Measurements from ENCODE around the gene SLC13A4.
"Not testable (repeated sequence)": the region's sequence is repeated elsewhere in the genome, so short reads cannot be mapped to it uniquely, and the experiment has no call there.

Gene SLC13A4

GRCh38 chr7:135743907-135744731 lies 16.1 kb upstream of the SLC13A4 start:
- in situ Hi-C loops (cut with HindIII; ENCODE audit: low sequenced_read_pairs), result no loop called here
- H3K4me3 ChIP-seq (ENCODE audit: low read depth, low read length), result no peak overlapping the region
- TF ChIP-seq CTCF (IDR thresholded peaks at IDR 0.05; ENCODE audit: low read depth, low read length), result no peak
- DNase-seq (ENCODE audit: low read depth, low spot score), result peak; percentile 79

GRCh38 chr7:135742371-135742770 lies 14.4 kb upstream of the SLC13A4 start:
- H3K4me3 ChIP-seq (ENCODE audit: low read depth, low read length), result no peak overlapping the region
- TF ChIP-seq CTCF (IDR thresholded peaks at IDR 0.05; ENCODE audit: low read depth, low read length), result no peak
- no peak for DNase-seq (ENCODE audit: low read depth, low spot score)
- in situ Hi-C loops (cut with HindIII; ENCODE audit: low sequenced_read_pairs), result no loop called here

- in situ Hi-C loops (cut with HindIII; ENCODE audit: low sequenced_read_pairs), result no loop called here
- H3K4me3 ChIP-seq (ENCODE audit: low read depth, low read length), result no peak overlapping the region
- no peak for DNase-seq (ENCODE audit: low read depth, low spot score)
- no peak for TF ChIP-seq CTCF (IDR thresholded peaks at IDR 0.05; ENCODE audit: low read depth, low read length)
Measured at GRCh38 chr7:135741905-135742304, 13.9 kb upstream of the SLC13A4 start.

GRCh38 chr7:135740889-135741288 lies 12.9 kb upstream of the SLC13A4 start:
- no peak for TF ChIP-seq CTCF (IDR thresholded peaks at IDR 0.05; ENCODE audit: low read depth, low read length)
- no peak overlapping the region for H3K4me3 ChIP-seq (ENCODE audit: low read depth, low read length)
- in situ Hi-C loops (cut with HindIII; ENCODE audit: low sequenced_read_pairs), result no loop called here
- no peak for DNase-seq (ENCODE audit: low read depth, low spot score)

- in situ Hi-C loops (cut with HindIII; ENCODE audit: low sequenced_read_pairs); DNase-seq (ENCODE audit: low read depth, low spot score); H3K4me3 ChIP-seq (ENCODE audit: low read depth, low read length): not testable (repeated sequence)
Measured at GRCh38 chr7:135737306-135737647, 9.3 kb upstream of the SLC13A4 start.

- no peak overlapping the region for H3K4me3 ChIP-seq (ENCODE audit: low read depth, low read length)
- in situ Hi-C loops (cut with HindIII; ENCODE audit: low sequenced_read_pairs), result no loop called here
- no peak for TF ChIP-seq CTCF (IDR thresholded peaks at IDR 0.05; ENCODE audit: low read depth, low read length)
- no peak for DNase-seq (ENCODE audit: low read depth, low spot score)
Measured at GRCh38 chr7:135736586-135737305, 8.8 kb upstream of the SLC13A4 start.

GRCh38 chr7:135734343-135734689 lies 6.3 kb upstream of the SLC13A4 start:
- no peak for TF ChIP-seq CTCF (IDR thresholded peaks at IDR 0.05; ENCODE audit: low read depth, low read length)
- no peak for DNase-seq (ENCODE audit: low read depth, low spot score)
- no peak overlapping the region for H3K4me3 ChIP-seq (ENCODE audit: low read depth, low read length)
- in situ Hi-C loops (cut with HindIII; ENCODE audit: low sequenced_read_pairs), result no loop called here
